HG02642 (cell line): ENCODE results near the gene CCDC30.
"Not testable (repeated sequence)": the region's sequence is repeated elsewhere in the genome, so short reads cannot be mapped to it uniquely, and the experiment has no call there.

Experiments
- ATAC-seq: cut with Tn5 transposase; IDR thresholded peaks from one replicate; pipeline ENCODE4 v1.9.1; 2021; ENCODE audit warnings: mild to moderate bottlenecking; ENCODE audit not compliant: unreplicated experiment, poor library complexity

CCDC30 gene

DNA sequence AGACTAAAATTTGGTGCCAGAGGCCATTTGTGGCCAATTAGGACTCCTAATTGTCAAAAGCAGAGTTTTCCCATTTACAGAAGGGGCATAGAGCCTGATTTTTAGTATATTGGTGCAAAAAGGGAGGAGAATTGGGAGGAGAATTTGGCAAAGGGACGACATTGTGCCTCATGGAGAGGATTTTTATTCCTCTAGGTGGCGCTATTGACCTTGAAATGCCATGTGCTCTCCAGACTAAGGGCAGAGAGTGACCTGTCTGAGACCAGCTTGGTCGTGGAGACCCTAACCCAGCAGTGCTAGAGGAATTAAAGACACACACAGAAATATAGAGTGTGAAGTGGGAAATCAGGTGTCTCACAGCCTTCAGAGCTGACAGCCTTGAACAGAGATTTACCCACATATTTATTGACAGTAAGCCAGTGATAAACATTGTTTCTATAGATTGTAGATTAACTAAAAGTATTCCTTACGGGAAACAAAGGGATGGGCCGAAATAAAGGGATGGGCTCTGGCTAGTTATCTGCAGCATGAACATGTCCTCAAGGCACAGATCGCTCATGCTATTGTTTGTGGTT lies 48.6 kb downstream of the CCDC30 start:
- ATAC-seq: not testable (repeated sequence)

DNA sequence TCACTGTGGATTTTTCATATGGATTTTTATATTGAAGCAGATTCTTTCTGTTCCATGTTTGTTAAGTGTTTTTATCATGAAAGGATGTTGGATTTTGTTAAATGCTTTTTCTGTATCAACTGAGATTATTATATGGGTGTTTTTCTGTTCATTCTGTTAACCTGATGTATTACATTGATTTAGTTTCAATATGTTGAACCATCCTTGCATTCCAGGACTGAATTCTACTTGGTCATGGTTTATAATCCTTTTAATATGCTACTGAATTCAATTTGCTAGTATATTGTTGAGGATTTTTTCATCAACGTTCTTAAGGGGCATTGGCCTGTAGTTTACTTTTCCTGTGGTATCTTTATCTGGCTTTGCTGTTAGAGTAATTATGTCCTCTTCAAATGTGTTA lies 55.8 kb downstream of the CCDC30 start:
- ATAC-seq: no peak

DNA sequence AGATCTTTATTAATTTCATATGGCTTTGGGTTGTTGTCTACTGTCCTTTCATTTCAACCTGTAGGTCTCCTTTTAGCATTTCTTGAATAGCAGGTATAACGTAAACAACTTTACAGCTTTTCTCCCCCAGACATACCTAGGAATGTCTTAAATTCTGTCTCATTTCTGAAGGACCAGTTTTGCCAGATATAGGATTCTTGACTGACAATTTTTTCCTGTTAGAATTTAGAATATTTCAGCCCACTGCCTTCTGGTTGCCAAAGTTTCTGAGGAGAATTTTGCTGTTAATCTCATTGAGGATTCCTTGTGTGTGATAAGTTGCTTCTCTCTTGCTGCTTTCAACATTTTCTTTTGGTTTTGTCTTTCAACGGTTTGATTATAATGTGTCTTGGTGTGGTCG lies 60.1 kb downstream of the CCDC30 start:
- ATAC-seq: no peak

GRCh38 chr1:42524330-42524729 lies 61.2 kb downstream of the CCDC30 start:
- ATAC-seq: no peak

DNA sequence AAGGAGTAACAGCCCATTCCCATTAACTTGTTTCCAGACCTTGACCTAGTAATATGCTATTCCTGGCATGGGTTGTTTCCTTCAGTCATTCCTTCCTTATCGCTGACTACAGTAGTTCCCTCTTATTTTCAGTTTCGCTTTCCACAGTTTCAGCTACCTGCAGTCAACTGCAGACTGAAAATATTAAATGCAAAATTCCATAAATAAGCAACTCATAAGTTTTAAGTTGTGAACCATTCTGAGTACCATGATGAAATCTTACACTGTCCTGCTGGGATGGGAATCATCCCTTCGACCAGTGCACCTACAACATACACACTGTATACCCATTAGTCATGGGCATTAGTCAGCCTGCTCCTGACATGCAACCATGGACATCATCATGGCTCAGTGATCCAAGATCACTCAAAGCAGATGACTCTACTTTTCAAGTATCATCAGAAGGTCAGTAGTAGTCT lies 66.7 kb downstream of the CCDC30 start:
- ATAC-seq: no peak

GRCh38 chr1:42531043-42531442 lies 68.0 kb downstream of the CCDC30 start:
- ATAC-seq: no peak

DNA sequence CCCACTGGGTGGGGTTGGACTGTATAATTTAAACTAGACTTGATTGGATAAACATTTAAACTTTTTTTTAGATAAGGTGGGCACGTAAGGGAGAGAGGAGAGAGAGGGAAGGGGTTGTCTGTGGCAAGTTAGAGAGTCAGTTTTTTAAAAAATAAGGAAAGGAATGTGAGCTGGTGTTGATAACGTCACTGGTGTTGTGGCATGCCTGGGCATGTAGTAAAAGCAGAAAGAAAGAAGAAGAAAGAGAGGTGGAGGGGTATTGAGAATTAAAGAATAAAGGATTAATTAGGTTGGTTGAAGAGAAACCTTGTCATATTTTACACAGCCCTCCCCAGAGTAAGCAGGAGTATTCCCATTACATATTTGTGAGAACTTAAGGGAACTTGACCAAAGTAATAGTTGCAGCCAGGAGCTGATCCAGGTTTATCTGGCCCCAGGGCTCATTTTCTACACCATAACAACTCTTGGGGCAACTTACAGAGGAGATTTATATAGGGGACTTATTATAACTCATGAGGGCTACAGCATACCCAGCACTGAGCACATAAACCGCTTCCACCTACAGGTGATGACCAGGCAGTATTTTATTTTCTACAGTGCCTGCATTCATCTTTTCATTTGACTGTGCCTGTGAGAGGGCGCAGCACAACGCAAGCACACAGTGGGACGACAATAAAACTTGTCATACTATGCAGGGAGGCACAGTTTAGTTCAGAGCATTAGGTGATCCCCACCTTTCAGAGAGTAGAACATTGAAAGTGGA lies 70.2 kb downstream of the CCDC30 start:
- no peak for ATAC-seq

GRCh38 chr1:42541104-42541503 lies 78.0 kb downstream of the CCDC30 start:
- no peak for ATAC-seq

DNA sequence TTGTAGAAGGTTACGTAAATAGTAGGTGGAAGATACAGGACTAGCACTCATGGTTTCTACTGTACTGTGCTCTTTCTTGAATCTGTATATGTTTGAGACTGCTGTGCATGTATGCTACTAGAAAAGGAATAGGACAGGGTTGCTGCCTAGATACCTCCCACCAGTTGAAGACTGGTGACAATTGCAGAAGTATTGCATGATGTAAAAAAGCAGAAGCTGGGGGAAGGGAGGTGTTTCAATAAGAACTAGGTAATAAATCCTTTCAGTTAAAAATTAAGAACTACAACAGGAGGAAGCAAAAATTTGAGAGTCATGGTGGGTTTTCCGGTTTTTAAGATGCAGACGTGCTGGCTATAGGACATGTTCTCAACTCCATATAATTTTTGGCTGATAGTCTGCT lies 88.1 kb downstream of the CCDC30 start:
- no peak for ATAC-seq

- no peak for ATAC-seq
Observed at GRCh38 chr1:42551590-42551989, 88.5 kb downstream of the CCDC30 start.

- no peak for ATAC-seq
Observed at GRCh38 chr1:42552636-42553035, 89.5 kb downstream of the CCDC30 start.

- no peak for ATAC-seq
Observed at GRCh38 chr1:42557230-42557851, 94.3 kb downstream of the CCDC30 start.

DNA sequence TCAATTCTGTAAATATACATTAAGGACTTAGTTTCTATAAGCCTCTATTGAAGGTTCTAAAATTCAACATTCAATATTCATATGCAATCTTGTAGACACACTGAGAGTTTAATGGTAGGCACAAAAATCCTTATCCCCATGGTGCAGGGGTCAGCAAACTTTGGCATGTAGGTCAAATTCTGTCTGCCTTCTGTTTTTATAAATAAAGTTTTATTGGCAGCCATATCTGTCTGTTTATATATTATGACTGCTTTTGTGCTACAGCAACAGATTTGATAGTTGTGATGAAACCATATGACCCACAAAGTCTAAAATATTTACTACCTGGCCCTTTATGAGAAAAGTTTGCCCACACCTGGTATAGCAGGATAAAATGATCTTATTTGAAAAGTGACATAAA lies 104.0 kb downstream of the CCDC30 start:
- no peak for ATAC-seq

- ATAC-seq: no peak
Observed at GRCh38 chr1:42576935-42577334, 113.8 kb downstream of the CCDC30 start.

DNA sequence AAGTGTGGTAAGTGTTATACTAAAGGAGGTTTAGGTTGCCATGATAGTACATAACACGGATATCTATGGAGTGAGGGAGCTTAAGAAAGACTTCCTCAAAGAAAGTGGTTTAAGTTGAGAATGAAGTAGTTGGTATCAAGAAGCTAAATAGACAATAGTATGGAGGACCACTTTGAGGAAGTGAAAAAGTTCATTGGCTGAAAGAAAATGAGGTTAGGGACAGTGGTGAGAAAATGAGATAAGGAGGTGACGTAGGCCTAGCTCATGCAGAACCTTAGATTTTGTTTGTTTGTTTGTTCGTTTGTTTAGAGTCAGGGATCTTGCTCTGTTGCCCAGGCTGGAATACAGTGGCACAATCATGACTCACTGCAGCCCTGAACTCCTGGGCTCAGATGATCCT lies 122.9 kb downstream of the CCDC30 start:
- no peak for ATAC-seq

DNA sequence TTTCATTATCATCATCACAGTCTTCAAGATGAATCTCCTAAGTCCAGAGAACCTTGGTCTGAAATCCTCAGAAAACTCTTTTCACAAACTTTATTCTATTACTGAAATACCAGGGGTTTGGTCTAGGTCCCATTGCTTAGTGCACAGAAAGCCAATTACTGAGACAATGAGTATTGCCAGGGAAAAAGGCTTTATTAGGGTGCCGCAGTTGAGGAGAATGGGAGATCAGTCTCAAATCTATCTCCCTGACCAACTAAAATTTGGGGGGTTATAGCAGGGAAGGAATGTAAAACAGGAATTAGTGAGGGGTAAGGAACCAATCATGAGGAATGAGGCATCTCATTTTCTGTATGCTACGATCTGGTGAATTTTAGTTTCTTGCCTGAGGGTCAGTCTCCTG lies 124.7 kb downstream of the CCDC30 start:
- ATAC-seq: no peak

GRCh38 chr1:42592811-42593210 lies 129.7 kb downstream of the CCDC30 start:
- no peak for ATAC-seq

GRCh38 chr1:42593486-42594100 lies 130.5 kb downstream of the CCDC30 start:
- no peak for ATAC-seq

DNA sequence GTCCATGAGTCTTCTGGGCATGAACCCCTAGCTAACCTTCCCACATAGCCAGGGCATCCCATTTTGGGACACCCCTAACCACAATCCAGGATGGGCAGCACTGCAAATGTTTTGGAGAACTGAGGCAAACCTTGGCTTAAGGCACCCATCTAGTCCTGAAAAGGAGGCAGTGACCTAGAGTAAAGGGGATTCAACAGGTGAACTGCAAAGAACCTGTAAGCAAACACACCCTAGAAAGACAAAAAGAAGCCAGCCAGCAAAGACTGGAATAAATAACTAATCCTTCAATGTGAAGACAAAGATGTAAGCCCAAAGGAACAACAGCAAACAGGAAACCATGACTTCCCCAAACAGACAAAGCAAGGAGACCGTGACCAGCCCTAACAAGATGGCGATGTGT lies 138.4 kb downstream of the CCDC30 start:
- ATAC-seq: no peak

DNA sequence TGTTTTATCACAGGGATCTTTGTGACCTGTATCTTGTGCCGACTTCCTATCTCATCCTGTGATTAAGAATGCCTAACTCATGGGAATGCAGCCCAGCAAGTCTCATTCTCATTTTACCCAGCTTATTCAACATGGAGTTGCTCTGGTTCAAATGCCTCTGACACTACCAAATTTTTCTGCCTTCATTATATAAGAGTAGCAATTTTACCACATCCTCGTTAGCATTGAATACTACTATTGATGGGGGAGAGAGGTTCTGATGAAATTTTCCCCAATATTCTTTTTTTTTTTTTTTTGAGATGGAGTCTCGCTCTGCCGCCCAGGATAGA lies 150.7 kb downstream of the CCDC30 start:
- ATAC-seq: no peak

DNA sequence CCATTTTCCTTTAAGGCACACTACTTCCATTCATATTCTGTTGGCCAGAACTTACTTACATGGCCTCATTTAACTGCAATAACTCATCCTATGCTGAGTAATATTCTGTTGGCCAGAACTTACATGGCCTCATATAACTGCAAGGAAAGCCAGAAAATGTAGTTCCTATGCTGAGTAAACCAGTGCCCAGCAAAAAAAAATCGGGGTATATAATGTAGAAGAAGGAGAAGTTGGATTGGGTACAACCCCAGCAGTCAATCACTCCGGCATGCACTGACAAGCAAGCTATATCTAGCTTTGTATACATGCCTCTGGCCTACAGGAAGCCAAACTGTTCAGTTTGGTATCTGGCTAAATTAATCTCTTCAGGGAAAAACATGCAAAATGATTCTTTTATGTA lies 155.8 kb downstream of the CCDC30 start:
- ATAC-seq: no peak
